Vagina (tissue), 2 donors: ENCODE measurements around the gene SEC31A.

ENCODE experiments used
- CTCF ChIP-seq, 3 experiments: fragments of 450-650 bp in 2 of 3; fragments of 200-600 bp in 1 of 3; sonication (generic) in 1 of 3; IDR thresholded peaks; one replicate each; pipeline ENCODE4 v1.5.1; 2017 to 2019; ENCODE audit warnings: antibody characterized with exemption in 3 of 3, mild to moderate bottlenecking in 2 of 3, moderate library complexity in 2 of 3
- POLR2AphosphoS5 ChIP-seq, 2 donors: sonication (generic); formaldehyde crosslinking; IDR thresholded peaks; one replicate each; pipeline ENCODE4 v1.9.0; 2017; ENCODE audit warnings: antibody characterized with exemption in 2 of 2, mild to moderate bottlenecking in 2 of 2, low read depth in 1 of 2; ENCODE audit not compliant: insufficient read depth in 1 of 2

GRCh38 chr4:82773057-82773456 is 117.9 kb downstream of the SEC31A start:
- TF ChIP-seq POLR2AphosphoS5 (IDR thresholded peaks at IDR 0.05; ENCODE audit: insufficient read depth in 1 of 2, low read depth in 1 of 2) (no peak), CTCF (IDR thresholded peaks at IDR 0.05) (no peak)
